Mesendoderm (in vitro differentiated cells): Measurements from ENCODE around the gene SPATA2.

Source experiments
- DNase-seq: peaks from one replicate; pipeline ENCODE4 v3.0.0; 2013
- H2AK5ac ChIP-seq: 2 replicates; pipeline ENCODE4 v1.6.1; 2013; ENCODE audit warnings: low read length, inconsistent platforms
- H2BK120ac ChIP-seq: 2 replicates; pipeline ENCODE4 v1.6.1; 2013; ENCODE audit warnings: low read depth, mild to moderate bottlenecking, low read length, moderate library complexity, mixed read lengths
- H2BK15ac ChIP-seq: replicated peaks from 2 replicates; pipeline ENCODE4 v1.6.1; 2013; ENCODE audit warnings: low read depth, mild to moderate bottlenecking, moderate library complexity
- H2BK5ac ChIP-seq: 2 replicates; pipeline ENCODE4 v1.6.1; 2013; ENCODE audit warnings: low read length, inconsistent platforms
- H3K18ac ChIP-seq: 2 replicates; pipeline ENCODE4 v1.6.1; 2013; ENCODE audit warnings: mild to moderate bottlenecking, low read length, mixed read lengths
- H3K23ac ChIP-seq: one replicate; pipeline ENCODE4 v1.6.1; 2013; ENCODE audit warnings: low read length
- H3K27ac ChIP-seq: 2 replicates; pipeline ENCODE4 v1.5.1; 2013; ENCODE audit warnings: low read depth, mild to moderate bottlenecking, inconsistent platforms, low read length, moderate library complexity
- H3K27me3 ChIP-seq: 2 replicates; pipeline ENCODE4 v1.6.1; 2013; ENCODE audit warnings: low read length, control low read depth, mild to moderate bottlenecking, inconsistent platforms; ENCODE audit not compliant: insufficient read depth, poor library complexity
- H3K36me3 ChIP-seq: 2 replicates; pipeline ENCODE4 v1.6.1; 2013; ENCODE audit warnings: low read length, inconsistent platforms; ENCODE audit not compliant: control insufficient read depth, insufficient read depth
- H3K4ac ChIP-seq: one replicate; pipeline ENCODE4 v1.6.1; 2013; ENCODE audit warnings: low read depth, mild to moderate bottlenecking, low read length, moderate library complexity
- H3K4me1 ChIP-seq: 2 replicates; pipeline ENCODE4 v1.6.1; 2013; ENCODE audit warnings: low read depth, low read length, inconsistent platforms; ENCODE audit not compliant: control insufficient read depth
- H3K4me2 ChIP-seq: 2 replicates; pipeline ENCODE4 v1.6.1; 2013; ENCODE audit warnings: low read length
- H3K4me3 ChIP-seq: 2 replicates; pipeline ENCODE4 v1.5.1; 2013; ENCODE audit warnings: mild to moderate bottlenecking, low read length
- H3K56ac ChIP-seq: one replicate; pipeline ENCODE4 v1.6.1; 2013; ENCODE audit warnings: low read length
- H3K79me1 ChIP-seq: 2 replicates; pipeline ENCODE4 v1.6.1; 2013; ENCODE audit warnings: low read length, inconsistent platforms
- H3K79me2 ChIP-seq: 2 replicates; pipeline ENCODE4 v1.6.1; 2013; ENCODE audit warnings: mild to moderate bottlenecking, low read length; ENCODE audit not compliant: control insufficient read depth, insufficient read depth
- H3K9ac ChIP-seq: 2 replicates; pipeline ENCODE4 v1.6.1; 2013; ENCODE audit warnings: low read length, inconsistent platforms
- H4K5ac ChIP-seq: one replicate; pipeline ENCODE4 v1.6.1; 2013; ENCODE audit warnings: low read length
- H4K8ac ChIP-seq: one replicate; pipeline ENCODE4 v1.6.1; 2013; ENCODE audit warnings: low read depth, mild to moderate bottlenecking, control low read depth, low read length, moderate library complexity
- WGBS: extraction: QIAGEN DNeasy Blood & Tissue Kit; methylation state at CpG from one replicate; pipeline ENCODE4 v1.1.7; 2013; ENCODE audit warnings: low lambda C conversion rate, missing lambda C conversion rate; ENCODE audit not compliant: insufficient coverage; ENCODE audit errors: extremely low coverage; 5-methylcytosine and 5-hydroxymethylcytosine counted together

Gene SPATA2

DNA sequence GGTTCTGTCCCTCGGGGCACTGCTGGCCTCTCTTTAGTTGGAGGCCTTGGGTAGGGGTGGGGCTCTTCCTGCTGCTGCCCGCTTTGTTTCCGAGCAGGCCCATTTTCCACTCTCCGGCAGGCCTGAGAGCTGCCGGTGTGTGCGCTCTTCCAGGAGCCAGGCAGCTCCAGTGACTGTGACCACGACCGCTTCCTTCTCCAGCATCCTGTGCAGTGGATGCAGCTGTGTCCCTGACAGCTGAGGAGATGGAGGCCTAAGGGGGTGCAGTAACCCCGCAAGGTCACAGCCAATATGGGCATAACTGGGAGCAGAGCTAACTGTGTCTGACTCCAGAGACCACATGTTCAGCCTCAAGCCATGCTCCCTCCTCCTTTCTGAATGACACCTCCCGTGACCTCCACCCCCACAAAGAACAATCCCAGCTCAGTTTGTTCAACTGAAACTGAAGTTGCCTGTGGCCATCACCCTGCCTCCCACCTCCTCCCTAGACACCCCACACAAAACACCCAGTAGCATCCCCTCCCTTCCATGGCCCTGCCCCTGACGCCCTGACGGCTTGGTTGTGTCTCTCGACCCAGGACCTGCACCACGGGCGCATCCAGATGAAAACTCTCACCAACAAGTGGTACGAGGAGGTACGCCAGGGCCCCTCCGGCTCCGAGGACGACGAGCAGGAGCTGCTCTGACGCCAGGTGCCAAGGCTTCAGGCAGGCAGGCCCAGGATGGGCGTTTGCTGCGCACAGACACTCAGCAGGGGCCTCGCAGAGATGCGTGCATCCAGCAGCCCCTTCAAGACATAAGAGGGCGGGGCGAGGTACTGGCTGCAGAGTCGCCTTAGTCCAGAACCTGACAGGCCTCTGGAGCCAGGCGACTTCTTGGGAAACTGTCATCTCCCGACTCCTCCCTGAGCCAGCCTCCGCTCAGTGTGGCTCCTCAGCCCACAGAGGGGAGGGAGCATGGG, 27.8 kb downstream of the SPATA2 start:
- H2BK15ac ChIP-seq = no peak overlapping the region
- H3K56ac ChIP-seq = no peak overlapping the region
- no peaks in the 10 kb centered on the region for H3K79me2 ChIP-seq
- no CpG with 5 or more reads among the region's 32 CpGs for WGBS
- no peak overlapping the region for H3K4me3 ChIP-seq
- H2AK5ac ChIP-seq = no peak overlapping the region
- H3K79me1 ChIP-seq = no peaks in the 10 kb centered on the region
- no peak overlapping the region for H2BK120ac ChIP-seq
- no peak overlapping the region for H4K5ac ChIP-seq
- no peak overlapping the region for H3K18ac ChIP-seq
- no peak overlapping the region for H3K27ac ChIP-seq
- no peak overlapping the region for H3K4ac ChIP-seq
- no peak overlapping the region for H2BK5ac ChIP-seq
- H3K4me2 ChIP-seq = no peak overlapping the region
- no peak overlapping the region for H3K9ac ChIP-seq
- DNase-seq = no peak
- H3K4me1 ChIP-seq = peaks cover 10% of the 10 kb centered on the region
- no peak overlapping the region for H4K8ac ChIP-seq
- H3K36me3 ChIP-seq = no peaks in the 10 kb centered on the region
- no peak overlapping the region for H3K23ac ChIP-seq
- H3K27me3 ChIP-seq = no peaks in the 10 kb centered on the region

DNA sequence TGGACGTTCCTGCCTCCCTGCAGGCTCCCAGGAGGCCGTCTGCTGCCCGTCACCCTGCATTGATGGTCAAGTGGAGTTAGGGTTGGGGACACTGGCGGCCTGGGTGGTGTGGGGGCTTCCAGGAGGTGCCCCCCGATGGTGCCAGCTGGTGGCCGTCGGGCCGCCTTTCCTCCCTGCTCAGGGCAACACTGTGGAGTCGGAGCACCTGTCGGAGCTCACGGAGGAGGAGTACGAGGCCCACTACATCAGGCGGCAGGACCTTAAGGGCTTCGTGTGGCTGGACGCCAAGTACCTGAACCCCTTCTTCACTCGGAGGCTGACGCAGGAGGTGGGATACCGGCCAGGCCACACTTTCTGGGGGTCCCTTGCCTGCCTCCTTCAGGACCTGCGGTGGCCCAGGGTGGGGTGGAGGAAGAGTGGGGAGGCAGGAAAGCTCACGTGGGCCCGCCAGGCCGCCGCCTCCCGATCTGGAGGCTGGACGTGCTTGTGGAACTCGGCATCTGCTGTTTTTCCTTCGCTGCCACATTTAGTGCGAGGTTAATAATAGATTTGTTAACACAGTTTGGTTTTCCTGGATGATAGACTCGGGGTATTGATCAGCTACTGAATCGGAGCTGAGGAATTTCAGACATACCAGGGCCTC, 28.6 kb downstream of the SPATA2 start:
- Histone ChIP-seq H2AK5ac (no peak overlapping the region), H3K36me3 (no peaks in the 10 kb centered on the region), H2BK15ac (no peak overlapping the region), H3K79me1 (no peaks in the 10 kb centered on the region), H3K9ac (no peak overlapping the region), H3K56ac (no peak overlapping the region), H3K23ac (no peak overlapping the region), H3K27me3 (no peaks in the 10 kb centered on the region), H4K8ac (no peak overlapping the region), H3K4me3 (no peak overlapping the region), H2BK120ac (no peak overlapping the region), H4K5ac (no peak overlapping the region), H3K4me1 (peaks cover 10% of the 10 kb centered on the region), H3K79me2 (no peaks in the 10 kb centered on the region), H2BK5ac (no peak overlapping the region), H3K4me2 (no peak overlapping the region), H3K18ac (no peak overlapping the region), H3K27ac (no peak overlapping the region), H3K4ac (no peak overlapping the region)
- DNase-seq = no peak
- no CpG with 5 or more reads among the region's 30 CpGs for WGBS

DNA sequence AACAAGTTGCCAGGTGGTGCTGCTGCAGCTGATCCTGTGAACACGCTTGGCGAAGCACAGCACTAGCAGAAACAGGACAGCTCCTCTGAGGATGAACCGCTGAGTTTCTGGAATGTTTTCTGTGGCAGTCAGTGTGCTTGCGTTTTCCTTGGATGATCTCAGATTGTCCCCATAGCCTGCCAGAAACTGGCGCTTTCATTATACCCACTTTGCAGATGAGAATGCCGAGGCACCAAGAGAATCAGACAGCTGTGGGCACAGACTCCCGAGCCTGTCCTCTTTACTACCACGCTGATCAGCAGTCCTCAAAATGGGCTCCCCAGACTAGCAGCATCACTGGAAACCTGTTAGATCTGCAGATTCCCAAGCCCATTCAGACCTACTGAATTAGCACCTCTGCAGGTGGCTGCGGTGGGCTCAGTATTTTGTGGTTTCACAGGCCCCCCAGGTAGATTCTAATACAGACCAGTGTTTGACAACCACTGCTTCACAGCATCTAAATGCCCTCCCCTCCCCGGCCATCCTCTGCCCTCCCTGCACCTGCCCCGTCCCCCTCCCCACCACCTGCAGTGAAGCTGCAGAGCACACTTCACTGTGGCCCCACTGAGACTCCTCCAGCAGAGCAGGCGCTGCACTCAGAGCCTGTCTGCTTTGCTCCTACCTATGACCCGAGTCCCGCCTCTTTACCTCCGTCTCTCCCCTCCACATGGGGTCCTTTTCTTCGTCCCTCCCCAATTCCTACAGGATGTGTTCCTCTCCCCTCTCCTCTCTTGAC, 29.6 kb downstream of the SPATA2 start:
- no peaks in the 10 kb centered on the region for H3K79me2 ChIP-seq
- no peak overlapping the region for H3K18ac ChIP-seq
- no peaks in the 10 kb centered on the region for H3K36me3 ChIP-seq
- H3K23ac ChIP-seq = no peak overlapping the region
- H3K79me1 ChIP-seq = no peaks in the 10 kb centered on the region
- no peak overlapping the region for H3K4ac ChIP-seq
- no peak overlapping the region for H3K27ac ChIP-seq
- H3K4me2 ChIP-seq = no peak overlapping the region
- no peak overlapping the region for H2AK5ac ChIP-seq
- no peaks in the 10 kb centered on the region for H3K27me3 ChIP-seq
- peaks cover 6% of the 10 kb centered on the region for H3K4me1 ChIP-seq
- no peak for DNase-seq
- H2BK120ac ChIP-seq = no peak overlapping the region
- no peak overlapping the region for H3K4me3 ChIP-seq
- H3K56ac ChIP-seq = no peak overlapping the region
- H4K8ac ChIP-seq = no peak overlapping the region
- no peak overlapping the region for H2BK15ac ChIP-seq
- H3K9ac ChIP-seq = no peak overlapping the region
- no CpG with 5 or more reads among the region's 16 CpGs for WGBS
- H4K5ac ChIP-seq = no peak overlapping the region
- no peak overlapping the region for H2BK5ac ChIP-seq

DNA sequence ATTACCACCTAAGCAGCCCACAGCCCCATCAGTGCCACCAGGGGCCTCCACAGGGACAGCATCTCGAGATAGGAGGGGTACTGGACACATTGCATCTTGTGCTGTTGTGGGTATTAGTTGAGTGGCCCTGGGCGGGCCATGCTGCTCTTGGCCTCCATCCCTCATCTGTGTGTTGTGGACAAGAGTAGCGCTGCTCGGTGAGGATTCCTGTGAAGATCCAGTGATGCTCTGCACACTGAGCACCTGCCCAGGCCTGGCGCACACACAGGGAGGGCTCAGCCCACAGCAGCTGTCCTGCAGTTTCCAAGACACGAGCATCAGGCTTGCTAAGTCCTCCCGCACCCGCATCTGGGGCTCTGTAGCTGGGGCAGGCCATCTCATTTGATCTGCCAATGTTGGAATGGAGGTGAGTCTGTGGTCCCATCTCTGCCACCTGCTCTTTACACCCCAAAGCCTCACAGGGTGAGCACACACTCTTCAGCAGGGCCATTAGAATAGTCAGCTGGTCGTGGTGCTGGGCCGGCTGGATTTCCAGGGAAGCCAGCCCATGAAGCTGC, 32.0 kb downstream of the SPATA2 start:
- Histone ChIP-seq H3K18ac (no peak overlapping the region), H3K27ac (no peak overlapping the region), H4K5ac (no peak overlapping the region), H3K27me3 (no peaks in the 10 kb centered on the region), H3K4me1 (no peaks in the 10 kb centered on the region), H4K8ac (no peak overlapping the region), H3K4me2 (no peak overlapping the region), H3K23ac (no peak overlapping the region), H2BK5ac (no peak overlapping the region), H3K56ac (no peak overlapping the region), H3K4me3 (no peak overlapping the region), H2BK15ac (no peak overlapping the region), H2AK5ac (no peak overlapping the region), H3K9ac (no peak overlapping the region), H2BK120ac (no peak overlapping the region), H3K4ac (no peak overlapping the region), H3K79me2 (no peaks in the 10 kb centered on the region), H3K36me3 (no peaks in the 10 kb centered on the region), H3K79me1 (no peaks in the 10 kb centered on the region)
- WGBS = no CpG with 5 or more reads among the region's 10 CpGs
- DNase-seq = no peak

DNA sequence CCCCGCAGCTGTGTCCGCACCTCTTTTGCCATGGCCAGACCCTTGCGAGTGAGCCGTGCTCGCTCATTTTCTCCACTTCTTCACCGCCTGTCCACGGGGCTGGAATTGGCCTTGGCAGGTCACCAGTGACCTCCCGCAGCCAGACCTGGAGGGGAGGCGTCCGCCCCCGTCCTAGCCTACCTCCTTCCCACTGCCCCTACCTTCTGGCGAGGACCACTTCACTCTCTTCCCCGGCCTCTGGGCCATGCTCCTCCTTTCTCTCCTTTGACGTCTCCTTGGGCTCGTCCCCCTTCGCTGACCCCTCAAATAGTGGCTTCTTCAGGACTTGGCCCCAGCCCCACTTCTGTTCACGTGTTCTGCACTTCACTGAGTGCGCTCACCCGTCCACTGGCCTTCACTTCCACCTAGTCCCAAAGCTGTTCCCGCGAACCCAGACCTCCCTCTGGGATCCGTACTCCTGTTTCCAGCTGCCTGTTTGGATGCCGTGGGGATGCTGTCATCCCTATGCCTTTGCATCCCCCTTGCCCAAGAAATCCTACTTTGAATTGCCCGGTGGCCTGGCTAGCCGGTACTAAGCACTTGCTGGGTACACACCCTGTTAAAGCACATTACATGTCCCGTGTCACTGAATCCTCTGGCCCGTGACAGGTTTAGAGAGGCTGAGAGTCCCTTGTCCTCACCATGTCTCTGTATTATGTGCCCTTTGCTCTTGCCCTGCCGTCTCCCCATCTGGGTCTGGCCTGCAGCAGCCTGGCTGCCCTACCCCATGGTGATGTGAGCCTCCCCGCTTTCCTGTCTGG, 33.0 kb downstream of the SPATA2 start:
- WGBS = no CpG with 5 or more reads among the region's 29 CpGs
- no peak overlapping the region for H2BK120ac ChIP-seq
- H2BK5ac ChIP-seq = no peak overlapping the region
- H3K23ac ChIP-seq = no peak overlapping the region
- H3K4me2 ChIP-seq = no peak overlapping the region
- H3K4ac ChIP-seq = no peak overlapping the region
- no peak overlapping the region for H3K9ac ChIP-seq
- no peak overlapping the region for H4K8ac ChIP-seq
- H3K79me1 ChIP-seq = no peaks in the 10 kb centered on the region
- H3K79me2 ChIP-seq = no peaks in the 10 kb centered on the region
- H3K4me3 ChIP-seq = no peak overlapping the region
- no peak overlapping the region for H2AK5ac ChIP-seq
- no peak for DNase-seq
- H3K27me3 ChIP-seq = no peaks in the 10 kb centered on the region
- H3K56ac ChIP-seq = no peak overlapping the region
- H3K36me3 ChIP-seq = no peaks in the 10 kb centered on the region
- no peak overlapping the region for H2BK15ac ChIP-seq
- H3K18ac ChIP-seq = no peak overlapping the region
- no peak overlapping the region for H3K27ac ChIP-seq
- H3K4me1 ChIP-seq = no peaks in the 10 kb centered on the region
- no peak overlapping the region for H4K5ac ChIP-seq
